Kidney glomerular epithelial cell (primary cell): ENCODE data around the gene CNTNAP2.
A peak's percentile ranks its signal among the peaks of the same experiment; 100 is the strongest.
"Not testable (repeated sequence)": the region's sequence is repeated elsewhere in the genome, so short reads cannot be mapped to it uniquely, and the experiment has no call there.

Source experiments
- DNase-seq: peaks from one replicate; lab custom pipeline; 2025; lab: John Stamatoyannopoulos, UW

Gene CNTNAP2

GRCh38 chr7:146889806-146890555 is 773.4 kb downstream of the CNTNAP2 start:
- no peak for DNase-seq

DNA sequence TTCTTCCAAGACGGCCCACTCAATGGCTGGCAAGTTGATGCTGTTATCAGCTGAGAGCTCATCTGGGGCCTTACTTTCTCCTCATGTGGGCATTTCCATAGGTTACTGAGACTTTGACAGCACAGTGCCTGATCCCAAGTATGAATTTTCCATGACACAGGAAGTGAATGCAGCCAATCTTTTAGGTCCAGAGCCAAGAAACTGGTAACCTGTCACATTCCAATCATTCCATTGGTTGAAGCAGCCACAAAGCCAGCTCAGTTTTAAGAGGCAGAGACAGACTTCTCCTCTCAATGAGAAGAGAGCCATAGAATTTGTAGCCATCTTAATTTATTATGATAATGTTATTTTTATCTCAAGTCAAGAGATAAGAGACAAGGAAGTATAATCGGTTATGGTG is 775.5 kb downstream of the CNTNAP2 start:
- no peak for DNase-seq

GRCh38 chr7:146894927-146895326 is 778.3 kb downstream of the CNTNAP2 start:
- no peak for DNase-seq

- DNase-seq = no peak
These were observed 785.7 kb downstream of the CNTNAP2 start for GRCh38 chr7:146902266-146902665.

GRCh38 chr7:146902728-146903127 is 786.1 kb downstream of the CNTNAP2 start:
- no peak for DNase-seq

GRCh38 chr7:146905746-146906145 is 789.1 kb downstream of the CNTNAP2 start:
- not testable (repeated sequence) for DNase-seq

GRCh38 chr7:146922782-146923181 is 806.2 kb downstream of the CNTNAP2 start:
- DNase-seq = no peak

DNA sequence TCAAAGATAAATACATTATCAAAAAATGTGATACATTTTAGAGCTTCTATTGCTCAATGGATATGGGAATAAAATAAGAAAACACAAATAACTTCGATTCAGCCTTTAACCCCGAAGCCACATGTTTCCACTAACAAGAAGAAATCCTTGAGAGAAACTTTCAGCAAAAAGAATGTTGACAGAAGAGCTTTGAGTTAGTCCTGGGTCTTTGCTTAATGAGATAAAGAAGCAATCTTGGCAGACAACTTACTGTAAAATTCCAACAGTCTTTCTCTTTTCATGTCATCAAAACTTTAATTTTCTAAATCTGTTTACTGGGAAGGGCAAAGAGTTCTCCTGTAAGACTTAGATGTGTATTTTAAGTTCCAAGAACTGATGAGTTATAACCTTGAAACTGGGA is 810.2 kb downstream of the CNTNAP2 start:
- DNase-seq = no peak

DNA sequence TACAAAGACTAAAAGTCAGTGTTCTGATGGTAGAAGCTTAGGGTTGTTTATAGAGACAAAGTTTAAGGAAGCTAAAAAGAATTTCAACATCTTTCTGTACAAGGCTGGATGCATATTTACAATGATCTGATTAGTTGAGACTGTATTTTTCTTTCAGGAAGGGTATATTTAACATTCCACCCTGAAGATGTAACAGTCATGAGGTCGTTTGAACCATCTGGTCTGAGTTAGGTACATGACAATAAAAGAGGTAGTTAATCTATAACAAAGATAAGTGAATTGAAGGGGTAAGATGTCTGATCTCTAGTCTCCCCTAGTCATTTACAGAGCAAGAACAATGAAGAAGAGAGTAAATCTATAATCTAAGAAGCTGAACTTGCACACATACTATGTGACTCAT is 821.2 kb downstream of the CNTNAP2 start:
- DNase-seq = peak; percentile 14

DNA sequence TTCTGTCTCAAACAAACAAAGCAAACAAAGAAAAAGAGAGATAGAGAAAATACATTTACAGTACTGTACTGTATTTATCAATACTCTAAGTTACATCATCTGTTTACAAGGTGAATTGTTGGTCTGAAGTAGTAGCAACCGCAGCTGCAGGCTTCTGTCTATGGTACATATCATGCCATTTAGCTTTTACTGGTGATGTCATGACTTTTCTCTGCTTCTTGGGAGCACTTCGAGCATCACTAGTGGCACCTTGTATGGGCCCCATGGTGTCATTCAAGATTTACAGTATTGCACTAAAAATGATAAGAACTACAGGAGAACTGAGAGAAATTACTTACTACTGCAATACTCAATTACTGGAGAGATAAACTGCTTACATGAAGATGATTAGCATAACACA is 826.9 kb downstream of the CNTNAP2 start:
- DNase-seq = no peak

- DNase-seq = no peak
These were observed 832.1 kb downstream of the CNTNAP2 start for GRCh38 chr7:146948703-146949102.

GRCh38 chr7:146956321-146956720 is 839.7 kb downstream of the CNTNAP2 start:
- no peak for DNase-seq

- no peak for DNase-seq
These were observed 840.3 kb downstream of the CNTNAP2 start for GRCh38 chr7:146956853-146957252.

GRCh38 chr7:146960773-146961391 is 844.3 kb downstream of the CNTNAP2 start:
- no peak for DNase-seq

GRCh38 chr7:146961617-146962016 is 845.0 kb downstream of the CNTNAP2 start:
- peak; percentile 83 for DNase-seq

- no peak for DNase-seq
These were observed 849.7 kb downstream of the CNTNAP2 start for GRCh38 chr7:146966274-146966673.

DNA sequence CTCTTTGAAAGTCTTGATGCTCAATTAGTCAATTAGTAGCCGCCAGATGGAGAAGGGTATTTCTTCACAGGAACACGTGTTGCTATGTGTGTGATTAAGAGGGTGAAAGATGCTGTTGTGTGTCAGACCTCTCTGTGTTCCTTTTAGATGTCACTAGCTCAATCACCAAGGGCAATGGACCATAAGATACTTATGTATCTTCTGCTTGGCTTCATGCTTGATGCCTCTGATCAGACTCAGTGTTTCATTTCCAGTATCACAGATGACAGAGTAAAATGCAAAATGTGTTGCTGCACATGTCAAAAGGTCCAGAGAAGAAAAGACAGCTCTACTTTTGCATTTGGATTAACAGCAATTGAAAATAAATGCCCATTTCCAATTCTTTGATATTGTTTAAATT is 865.9 kb downstream of the CNTNAP2 start:
- no peak for DNase-seq

DNA sequence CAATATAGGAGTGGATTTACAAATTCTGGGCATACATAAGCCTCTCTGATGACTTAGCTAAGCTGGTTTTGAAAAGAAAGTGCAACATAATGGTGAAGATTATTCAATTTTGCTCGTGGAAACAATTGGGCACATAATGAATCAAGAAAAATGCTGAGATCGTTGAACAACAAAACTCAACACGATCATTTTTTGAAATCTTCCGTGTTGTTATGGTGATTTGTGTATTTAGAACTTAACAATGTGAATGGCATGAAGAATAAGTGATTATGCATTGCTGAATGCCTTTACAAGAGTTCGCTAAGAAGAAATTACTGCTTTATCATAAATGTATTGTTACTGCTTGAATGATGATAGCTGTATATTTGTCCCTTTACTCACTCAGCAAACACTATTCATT is 875.0 kb downstream of the CNTNAP2 start:
- DNase-seq = no peak

DNA sequence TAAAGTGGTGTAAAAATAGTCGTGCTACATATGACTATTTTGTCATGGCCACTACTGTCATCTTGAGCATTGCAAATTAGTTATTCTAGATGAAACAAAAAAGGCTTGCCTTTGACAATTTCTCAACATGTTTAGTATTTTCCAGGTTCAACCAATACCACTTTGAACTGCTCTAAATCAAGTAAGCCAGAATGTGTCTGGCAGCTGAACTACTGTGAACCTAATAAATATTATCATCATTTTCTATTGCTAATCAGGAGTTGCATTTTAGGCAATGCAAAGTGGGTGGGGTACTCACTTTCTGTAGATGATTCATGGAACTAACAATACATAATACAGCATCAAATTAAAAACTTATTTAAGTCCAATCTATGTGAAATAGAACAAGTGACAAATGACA is 877.2 kb downstream of the CNTNAP2 start:
- no peak for DNase-seq

GRCh38 chr7:147008530-147008929 is 891.9 kb downstream of the CNTNAP2 start:
- DNase-seq = no peak

DNA sequence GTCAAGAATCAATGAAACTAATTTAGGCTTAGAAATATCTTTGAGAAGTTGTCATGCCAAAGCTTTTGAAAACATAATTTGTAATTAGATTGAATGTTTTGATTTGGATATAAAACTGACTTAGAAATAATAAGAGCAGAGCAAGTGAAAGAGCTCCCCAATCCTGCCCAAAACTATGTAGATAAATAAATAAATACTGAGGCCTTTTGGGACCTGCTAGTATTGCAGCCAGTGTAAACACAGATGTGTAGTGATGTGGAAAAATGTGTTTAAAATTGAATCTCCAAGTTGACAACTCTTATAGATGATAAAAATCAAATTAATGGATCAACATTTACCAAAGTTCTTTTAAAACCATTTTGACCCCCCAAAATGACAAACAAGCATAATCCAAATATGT is 896.1 kb downstream of the CNTNAP2 start:
- DNase-seq = no peak

GRCh38 chr7:147013825-147014224 is 897.2 kb downstream of the CNTNAP2 start:
- no peak for DNase-seq

GRCh38 chr7:147014286-147014955 is 897.8 kb downstream of the CNTNAP2 start:
- DNase-seq = no peak
